HG03108 (cell line): ENCODE data around the gene CTSD.

Experiments used
- ATAC-seq: cut with Tn5 transposase; IDR thresholded peaks from one replicate; pipeline ENCODE4 v1.9.1; 2021; ENCODE audit warnings: moderate library complexity; ENCODE audit not compliant: unreplicated experiment

Gene CTSD

GRCh38 chr11:1732418-1733008 lies 31.2 kb downstream of the CTSD start:
- no peak for ATAC-seq

- ATAC-seq = no peak
Measured at GRCh38 chr11:1731451-1732059, 32.2 kb downstream of the CTSD start.

- ATAC-seq = no peak
Measured at GRCh38 chr11:1730059-1730629, 33.6 kb downstream of the CTSD start.

GRCh38 chr11:1729692-1730011 lies 34.1 kb downstream of the CTSD start:
- ATAC-seq = no peak

GRCh38 chr11:1728931-1729691 lies 34.6 kb downstream of the CTSD start:
- no peak for ATAC-seq

- no peak for ATAC-seq
Measured at GRCh38 chr11:1728301-1728700, 35.4 kb downstream of the CTSD start.

GRCh38 chr11:1727861-1728260 lies 35.9 kb downstream of the CTSD start:
- no peak for ATAC-seq

- ATAC-seq = no peak
Measured at GRCh38 chr11:1727096-1727690, 36.5 kb downstream of the CTSD start.

GRCh38 chr11:1719781-1720180 lies 43.9 kb downstream of the CTSD start:
- ATAC-seq = no peak

- ATAC-seq = no peak
Measured at GRCh38 chr11:1718326-1718725, 45.4 kb downstream of the CTSD start.

GRCh38 chr11:1717745-1718144 lies 46.0 kb downstream of the CTSD start:
- no peak for ATAC-seq

GRCh38 chr11:1714908-1715885 lies 48.5 kb downstream of the CTSD start:
- no peak for ATAC-seq

GRCh38 chr11:1708716-1709115 lies 55.0 kb downstream of the CTSD start:
- no peak for ATAC-seq

GRCh38 chr11:1707751-1708150 lies 56.0 kb downstream of the CTSD start:
- ATAC-seq = no peak

GRCh38 chr11:1706634-1707400 lies 56.9 kb downstream of the CTSD start:
- no peak for ATAC-seq

GRCh38 chr11:1705126-1706052 lies 58.3 kb downstream of the CTSD start:
- ATAC-seq = no peak

GRCh38 chr11:1703146-1703545 lies 60.6 kb downstream of the CTSD start:
- no peak for ATAC-seq
